ENCODE data around the gene IGSF23.

Gene IGSF23

DNA sequence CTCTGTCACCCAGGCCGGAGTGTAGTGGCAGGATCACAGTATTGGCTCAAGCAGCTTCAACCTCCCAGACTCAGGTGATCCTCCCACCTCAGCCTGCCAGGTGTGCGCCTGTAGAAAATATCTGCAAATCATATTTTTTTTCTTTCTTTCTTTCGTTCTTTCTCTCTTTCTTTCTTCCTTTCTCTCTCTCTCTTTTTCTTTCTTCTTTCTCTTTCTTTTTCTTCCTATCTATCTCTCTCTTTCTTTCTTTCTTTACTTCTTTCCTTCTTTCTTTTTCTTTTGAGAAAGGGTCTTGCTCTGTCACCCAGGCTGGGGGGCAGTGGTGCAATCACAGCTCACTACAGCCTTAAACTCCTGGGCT is 16.3 kb upstream of the IGSF23 start:
- TF ChIP-seq POLR2A (IDR thresholded peaks at IDR 0.05; ENCODE audit: low read depth, low read length) = no peak
- TF ChIP-seq TAF1 (IDR thresholded peaks at IDR 0.05; ENCODE audit: low read depth, low read length) = no peak
- no peak for TF ChIP-seq POU2F2 (IDR thresholded peaks at IDR 0.05; ENCODE audit: low read depth, low read length)
- no peak for TF ChIP-seq SPI1 (IDR thresholded peaks at IDR 0.05; ENCODE audit: low read depth, low read length)
- FAIRE-seq = no peak
- DNase-seq (ENCODE audit: insufficient read length, low spot score) = no peak

DNA sequence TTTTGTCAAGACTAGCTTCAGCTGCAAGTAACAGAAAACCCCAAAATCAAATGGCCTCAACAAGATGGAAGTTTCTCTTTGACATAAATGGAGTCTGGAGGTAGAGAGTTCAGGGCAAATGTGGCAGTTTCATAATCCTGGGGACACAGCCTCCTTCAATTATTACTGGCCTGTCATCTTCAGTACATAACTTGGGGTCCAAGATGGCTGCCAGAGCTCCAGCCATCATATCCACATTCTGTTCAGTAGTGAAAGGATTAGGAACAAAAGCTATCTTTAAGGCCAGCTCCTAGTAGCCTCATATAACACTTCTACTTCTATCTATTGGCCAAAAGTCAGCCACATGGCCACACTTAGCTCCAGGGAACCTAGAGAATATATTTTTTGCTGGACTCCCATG is 15.0 kb upstream of the IGSF23 start:
- DNase-seq (ENCODE audit: insufficient read length, low spot score) (no peak), FAIRE-seq (no peak)
- TF ChIP-seq POU2F2 (IDR thresholded peaks at IDR 0.05; ENCODE audit: low read depth, low read length) (no peak), PAX5 (IDR thresholded peaks at IDR 0.05; ENCODE audit: insufficient read depth, low read length, severe bottlenecking) (no peak), SPI1 (IDR thresholded peaks at IDR 0.05; ENCODE audit: low read depth, low read length) (no peak), POLR2A (IDR thresholded peaks at IDR 0.05; ENCODE audit: low read depth, low read length) (no peak), POLR2AphosphoS5 (IDR thresholded peaks at IDR 0.05; ENCODE audit: low read depth, low read length) (no peak), TAF1 (IDR thresholded peaks at IDR 0.05; ENCODE audit: low read depth, low read length) (no peak)

DNA sequence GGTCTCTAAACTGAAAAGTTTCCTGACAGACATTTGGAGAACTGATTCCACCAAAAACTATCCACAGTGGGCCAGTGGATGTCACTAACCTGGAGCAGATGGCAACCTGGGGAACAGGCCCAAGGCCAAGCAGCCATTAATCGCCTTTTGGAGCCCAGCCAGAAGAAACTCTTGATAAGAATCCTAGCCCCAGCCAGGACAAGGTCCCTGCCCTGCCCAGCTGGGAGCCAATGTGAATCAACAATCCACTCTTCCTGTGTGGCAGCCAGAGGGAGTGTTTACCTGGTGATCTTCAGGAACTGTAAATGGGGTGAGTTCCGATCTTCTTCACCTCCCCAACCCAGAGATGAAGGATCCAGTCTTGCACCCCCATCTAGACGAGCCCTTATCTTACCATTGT is 14.5 kb upstream of the IGSF23 start:
- TF ChIP-seq TAF1 (IDR thresholded peaks at IDR 0.05; ENCODE audit: low read depth, low read length) (no peak), POLR2AphosphoS5 (IDR thresholded peaks at IDR 0.05; ENCODE audit: low read depth, low read length) (no peak), SPI1 (IDR thresholded peaks at IDR 0.05; ENCODE audit: low read depth, low read length) (no peak), POU2F2 (IDR thresholded peaks at IDR 0.05; ENCODE audit: low read depth, low read length) (no peak), POLR2A (IDR thresholded peaks at IDR 0.05; ENCODE audit: low read depth, low read length) (no peak), PAX5 (IDR thresholded peaks at IDR 0.05; ENCODE audit: insufficient read depth, low read length, severe bottlenecking) (no peak)
- no peak for DNase-seq (ENCODE audit: insufficient read length, low spot score)
- FAIRE-seq = no peak

DNA sequence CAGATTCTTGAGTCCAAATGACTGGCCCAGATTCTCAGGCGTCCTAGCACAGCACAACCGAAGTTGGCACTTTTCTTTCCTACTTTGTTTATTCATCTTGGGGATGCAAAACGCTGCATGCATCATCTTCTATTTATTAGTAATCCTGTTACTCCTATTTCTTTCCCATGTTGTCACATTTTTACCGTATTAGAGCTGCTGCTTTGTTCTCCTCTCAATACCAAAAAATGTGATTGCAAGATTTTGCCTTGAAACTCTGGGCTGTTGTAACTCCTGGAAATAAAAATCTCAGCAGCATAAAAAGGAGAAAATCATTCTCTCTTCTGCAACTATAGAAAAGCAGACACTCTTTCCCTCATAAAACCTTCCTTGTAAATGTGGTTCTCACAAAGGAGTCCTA is 12.9 kb upstream of the IGSF23 start:
- no peak for FAIRE-seq
- no peak for DNase-seq (ENCODE audit: insufficient read length, low spot score)
- TF ChIP-seq POLR2AphosphoS5 (IDR thresholded peaks at IDR 0.05; ENCODE audit: low read depth, low read length) (no peak), POU2F2 (IDR thresholded peaks at IDR 0.05; ENCODE audit: low read depth, low read length) (no peak), PAX5 (IDR thresholded peaks at IDR 0.05; ENCODE audit: insufficient read depth, low read length, severe bottlenecking) (no peak), SPI1 (IDR thresholded peaks at IDR 0.05; ENCODE audit: low read depth, low read length) (no peak), TAF1 (IDR thresholded peaks at IDR 0.05; ENCODE audit: low read depth, low read length) (no peak), POLR2A (IDR thresholded peaks at IDR 0.05; ENCODE audit: low read depth, low read length) (no peak)

DNA sequence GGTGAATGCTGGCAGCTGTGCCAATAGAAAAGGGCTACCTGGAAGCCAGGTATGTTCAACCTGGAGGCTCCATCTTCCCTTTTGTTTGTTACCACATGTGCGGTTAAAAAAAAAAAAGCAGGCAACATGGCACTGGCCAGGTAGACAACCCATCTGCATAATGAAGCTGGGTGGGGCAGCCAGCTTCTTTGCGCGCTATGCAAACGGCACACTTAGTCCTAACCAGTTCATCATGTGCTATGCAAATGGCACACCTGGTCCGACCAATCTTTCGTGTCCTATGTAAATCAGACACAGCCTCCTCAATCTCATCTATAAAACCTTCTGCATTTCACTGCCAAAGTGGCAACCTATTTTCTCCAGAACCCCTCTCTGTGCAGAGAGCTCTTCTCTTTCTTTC is 11.3 kb upstream of the IGSF23 start:
- no peak for TF ChIP-seq SPI1 (IDR thresholded peaks at IDR 0.05; ENCODE audit: low read depth, low read length)
- TF ChIP-seq TAF1 (IDR thresholded peaks at IDR 0.05; ENCODE audit: low read depth, low read length) = no peak
- TF ChIP-seq PAX5 (IDR thresholded peaks at IDR 0.05; ENCODE audit: insufficient read depth, low read length, severe bottlenecking) = no peak
- no peak for TF ChIP-seq POLR2A (IDR thresholded peaks at IDR 0.05; ENCODE audit: low read depth, low read length)
- TF ChIP-seq POU2F2 (IDR thresholded peaks at IDR 0.05; ENCODE audit: low read depth, low read length) = no peak
- no peak for TF ChIP-seq POLR2AphosphoS5 (IDR thresholded peaks at IDR 0.05; ENCODE audit: low read depth, low read length)
- DNase-seq (ENCODE audit: insufficient read length, low spot score) (no peak), FAIRE-seq (no peak)

DNA sequence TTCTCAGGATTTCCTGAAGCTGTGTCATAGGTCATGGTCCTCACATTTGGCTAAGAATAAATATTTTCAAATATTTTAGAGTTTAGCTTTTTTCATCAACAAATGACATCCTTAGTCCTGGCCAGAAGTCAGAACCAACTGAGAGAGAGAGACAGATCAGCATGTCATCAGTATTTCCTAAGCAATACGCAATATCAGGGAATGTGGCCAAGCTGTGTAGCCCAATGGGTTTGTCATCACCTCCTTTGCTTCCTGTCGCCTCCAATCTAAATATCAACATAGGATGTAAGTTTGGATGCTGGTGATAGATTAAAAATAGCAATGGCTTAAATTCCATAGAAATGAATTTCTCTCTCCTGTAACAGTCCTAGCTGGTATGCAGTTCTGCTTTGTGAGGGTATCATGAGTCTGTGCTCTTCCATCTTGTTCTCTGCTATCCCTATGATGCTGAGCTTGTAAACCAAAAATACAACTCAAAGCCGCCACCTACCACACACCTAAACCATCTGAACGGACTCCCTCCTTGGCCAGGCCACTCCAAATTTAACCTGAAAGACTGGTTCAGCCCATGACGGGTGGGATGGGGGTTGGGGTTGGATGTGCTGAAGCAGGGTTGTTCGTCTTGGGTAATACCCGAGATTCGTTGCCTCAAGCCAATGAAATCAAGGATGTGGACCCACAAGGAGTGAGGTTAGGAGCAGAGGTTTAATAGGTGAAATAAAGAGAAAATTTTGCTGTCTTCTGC is 10.0 kb upstream of the IGSF23 start:
- DNase-seq (ENCODE audit: insufficient read length, low spot score) = no peak
- no peak for FAIRE-seq
- no peak for TF ChIP-seq POU2F2 (IDR thresholded peaks at IDR 0.05; ENCODE audit: low read depth, low read length)
- no peak for TF ChIP-seq POLR2A (IDR thresholded peaks at IDR 0.05; ENCODE audit: low read depth, low read length)
- TF ChIP-seq POLR2AphosphoS5 (IDR thresholded peaks at IDR 0.05; ENCODE audit: low read depth, low read length) = no peak
- TF ChIP-seq TAF1 (IDR thresholded peaks at IDR 0.05; ENCODE audit: low read depth, low read length) = no peak
- TF ChIP-seq PAX5 (IDR thresholded peaks at IDR 0.05; ENCODE audit: insufficient read depth, low read length, severe bottlenecking) = no peak
- TF ChIP-seq SPI1 (IDR thresholded peaks at IDR 0.05; ENCODE audit: low read depth, low read length) = no peak

DNA sequence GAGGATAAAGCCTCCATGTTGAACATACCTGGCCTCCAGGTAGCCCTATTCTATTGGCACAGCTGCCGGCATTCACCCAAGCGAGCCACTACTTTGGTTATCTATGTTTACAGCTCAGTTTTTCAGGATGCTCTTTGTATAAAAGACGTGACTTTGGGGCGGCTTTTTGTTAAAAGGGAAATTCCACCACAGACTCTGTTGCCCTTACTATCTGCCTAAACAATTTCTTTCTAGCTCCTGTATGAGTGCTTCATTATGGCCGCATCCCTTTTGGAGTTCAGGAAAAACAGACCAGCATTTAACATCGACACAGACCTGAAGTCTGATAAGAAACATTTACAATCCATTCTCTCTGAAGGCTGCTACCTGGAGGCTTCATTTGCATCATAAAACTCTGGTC is 9.1 kb upstream of the IGSF23 start:
- TF ChIP-seq POLR2AphosphoS5 (IDR thresholded peaks at IDR 0.05; ENCODE audit: low read depth, low read length) (no peak), POLR2A (IDR thresholded peaks at IDR 0.05; ENCODE audit: low read depth, low read length) (no peak), POU2F2 (IDR thresholded peaks at IDR 0.05; ENCODE audit: low read depth, low read length) (no peak), PAX5 (IDR thresholded peaks at IDR 0.05; ENCODE audit: insufficient read depth, low read length, severe bottlenecking) (no peak), SPI1 (IDR thresholded peaks at IDR 0.05; ENCODE audit: low read depth, low read length) (no peak), TAF1 (IDR thresholded peaks at IDR 0.05; ENCODE audit: low read depth, low read length) (no peak)
- DNase-seq (ENCODE audit: insufficient read length, low spot score) (no peak), FAIRE-seq (no peak)

DNA sequence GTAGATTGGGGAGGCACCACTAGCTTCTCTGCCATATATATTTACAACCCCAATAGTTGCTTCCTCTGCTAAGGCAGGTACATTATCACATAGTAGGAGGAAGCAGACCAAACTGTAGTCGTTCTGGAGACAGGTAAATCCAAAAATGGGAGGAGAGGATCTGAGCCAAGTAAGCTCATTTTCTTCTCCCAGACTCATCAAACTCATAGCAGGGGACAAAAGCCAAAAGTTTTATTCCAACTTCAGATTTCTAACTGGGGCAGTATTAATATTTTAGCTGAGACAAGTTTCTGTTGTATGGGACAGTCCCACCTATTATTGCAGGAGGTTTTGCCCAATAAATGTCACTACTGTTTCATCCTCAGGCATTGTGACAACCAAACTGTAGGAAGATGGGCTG is 7.8 kb upstream of the IGSF23 start:
- DNase-seq (ENCODE audit: insufficient read length, low spot score) (no peak), FAIRE-seq (no peak)
- no peak for TF ChIP-seq POLR2A (IDR thresholded peaks at IDR 0.05; ENCODE audit: low read depth, low read length)
- TF ChIP-seq POU2F2 (IDR thresholded peaks at IDR 0.05; ENCODE audit: low read depth, low read length) = no peak
- TF ChIP-seq TAF1 (IDR thresholded peaks at IDR 0.05; ENCODE audit: low read depth, low read length) = no peak
- no peak for TF ChIP-seq SPI1 (IDR thresholded peaks at IDR 0.05; ENCODE audit: low read depth, low read length)
- no peak for TF ChIP-seq PAX5 (IDR thresholded peaks at IDR 0.05; ENCODE audit: insufficient read depth, low read length, severe bottlenecking)
- TF ChIP-seq POLR2AphosphoS5 (IDR thresholded peaks at IDR 0.05; ENCODE audit: low read depth, low read length) = no peak

DNA sequence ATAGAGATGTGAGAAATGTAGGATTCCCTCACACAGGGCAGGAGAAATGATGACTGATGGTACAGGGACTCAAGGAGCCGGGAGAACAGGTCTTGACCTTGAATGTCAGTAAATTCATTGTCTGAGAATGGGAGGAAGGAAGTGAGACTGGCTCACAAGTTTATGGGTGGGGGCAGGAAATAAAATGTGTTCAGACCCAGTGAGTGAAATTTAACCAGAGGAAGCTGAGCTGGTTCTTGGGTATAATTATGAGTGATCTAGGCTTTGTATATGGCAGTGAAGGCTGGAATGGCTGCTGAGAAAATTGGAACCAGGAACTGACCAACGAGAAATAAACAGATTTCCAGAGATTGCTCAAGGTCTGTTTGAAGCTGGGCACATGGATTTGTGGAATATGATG is 6.3 kb upstream of the IGSF23 start:
- DNase-seq (ENCODE audit: insufficient read length, low spot score) = no peak
- FAIRE-seq = no peak
- no peak for TF ChIP-seq POLR2A (IDR thresholded peaks at IDR 0.05; ENCODE audit: low read depth, low read length)
- TF ChIP-seq POLR2AphosphoS5 (IDR thresholded peaks at IDR 0.05; ENCODE audit: low read depth, low read length) = no peak
- no peak for TF ChIP-seq POU2F2 (IDR thresholded peaks at IDR 0.05; ENCODE audit: low read depth, low read length)
- TF ChIP-seq SPI1 (IDR thresholded peaks at IDR 0.05; ENCODE audit: low read depth, low read length) = no peak; the same call in 1 of the 2 replicates
- TF ChIP-seq TAF1 (IDR thresholded peaks at IDR 0.05; ENCODE audit: low read depth, low read length) = no peak
- no peak for TF ChIP-seq PAX5 (IDR thresholded peaks at IDR 0.05; ENCODE audit: insufficient read depth, low read length, severe bottlenecking)

DNA sequence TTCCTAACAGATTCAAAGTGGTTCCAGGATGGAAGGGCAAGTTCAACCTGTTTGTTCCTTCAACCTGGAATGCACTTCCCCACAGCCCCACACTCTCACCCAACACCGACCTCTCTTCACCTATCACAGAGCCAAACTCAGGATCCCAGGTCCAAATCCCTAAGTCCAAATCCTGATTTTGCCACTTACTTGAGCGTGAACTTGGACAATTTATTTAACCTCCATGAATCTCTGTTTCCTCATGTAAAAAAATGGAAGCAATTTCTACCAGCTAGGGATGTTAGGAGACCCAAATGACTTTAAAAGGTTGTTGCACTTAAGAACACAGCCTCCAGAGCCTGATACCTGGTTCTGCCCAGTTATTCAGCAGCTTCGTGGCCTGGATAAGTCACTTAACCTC is 5.4 kb upstream of the IGSF23 start:
- TF ChIP-seq SPI1 (IDR thresholded peaks at IDR 0.05; ENCODE audit: low read depth, low read length) (no peak), POU2F2 (IDR thresholded peaks at IDR 0.05; ENCODE audit: low read depth, low read length) (no peak), PAX5 (IDR thresholded peaks at IDR 0.05; ENCODE audit: insufficient read depth, low read length, severe bottlenecking) (no peak), POLR2A (IDR thresholded peaks at IDR 0.05; ENCODE audit: low read depth, low read length) (no peak), TAF1 (IDR thresholded peaks at IDR 0.05; ENCODE audit: low read depth, low read length) (no peak), POLR2AphosphoS5 (IDR thresholded peaks at IDR 0.05; ENCODE audit: low read depth, low read length) (no peak)
- no peak for DNase-seq (ENCODE audit: insufficient read length, low spot score)
- FAIRE-seq = no peak

Measured in GM12891 (cell line).